Measurements from ENCODE around the gene CASS4.
A peak's percentile ranks its signal among the peaks of the same experiment; 100 is the strongest.
"Not testable (repeated sequence)": the region's sequence is repeated elsewhere in the genome, so short reads cannot be mapped to it uniquely, and the experiment has no call there.

The CASS4 gene

GRCh38 chr20:56392881-56393482 lies 19.1 kb upstream of the CASS4 start:
- peak; percentile 23 for DNase-seq (ENCODE audit: low spot score)

- DNase-seq (ENCODE audit: low spot score), result no peak
Observed at GRCh38 chr20:56393653-56394052, 18.4 kb upstream of the CASS4 start.

- no peak for DNase-seq (ENCODE audit: low spot score)
Observed at GRCh38 chr20:56395166-56395565, 16.9 kb upstream of the CASS4 start.

DNA sequence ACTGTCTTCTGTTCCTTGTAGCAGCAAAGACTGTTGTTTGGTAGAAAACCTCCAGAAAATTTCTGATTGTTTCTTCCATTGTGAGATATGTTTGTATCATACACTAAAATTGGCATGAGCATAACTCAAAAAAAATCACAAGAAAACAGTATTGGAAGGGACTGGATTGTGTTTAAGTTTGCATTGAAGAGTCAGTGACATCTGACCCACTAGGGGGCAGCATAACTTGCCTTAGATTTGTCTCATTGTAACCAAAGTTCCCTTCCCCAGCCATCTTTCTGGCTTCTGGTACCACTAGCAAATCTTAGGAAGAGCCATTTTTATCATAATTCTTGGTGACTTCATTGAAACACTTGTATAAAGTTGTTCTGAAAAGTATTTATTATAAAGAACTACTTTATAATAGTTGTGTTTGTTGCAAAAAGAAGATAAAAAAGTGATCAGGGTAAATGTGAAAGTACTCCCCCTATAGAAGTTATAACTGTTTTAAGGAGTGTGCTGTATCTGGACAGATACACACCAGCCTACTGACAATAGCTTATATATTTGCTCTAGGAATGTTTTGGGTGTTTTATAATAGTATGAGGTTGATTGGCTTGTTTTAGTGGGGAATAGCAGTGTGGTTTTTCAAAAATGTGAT lies 11.9 kb upstream of the CASS4 start:
- peak; percentile 69 for DNase-seq (ENCODE audit: low spot score)

GRCh38 chr20:56403465-56403864 lies 8.6 kb upstream of the CASS4 start:
- no peak for DNase-seq (ENCODE audit: low spot score)

DNA sequence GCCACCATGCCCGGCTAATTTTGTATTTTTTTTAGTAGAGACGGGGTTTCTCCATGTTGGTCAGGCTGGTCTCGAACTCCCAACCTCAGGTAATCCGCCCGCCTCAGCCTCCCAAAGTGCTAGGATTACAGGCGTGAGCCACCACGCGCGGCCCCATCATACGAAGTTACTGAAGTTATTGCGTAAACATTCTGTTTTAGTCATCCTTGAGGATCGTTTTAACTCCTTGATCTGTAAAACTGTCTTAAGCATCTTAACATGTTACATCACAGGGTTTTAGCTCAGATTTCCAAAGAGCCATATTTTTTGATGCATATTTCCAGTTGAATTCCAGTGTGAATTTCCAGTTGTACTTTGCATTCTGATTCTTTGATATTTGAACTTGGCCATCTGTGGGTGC lies 6.7 kb upstream of the CASS4 start:
- not testable (repeated sequence) for DNase-seq (ENCODE audit: low spot score)

DNA sequence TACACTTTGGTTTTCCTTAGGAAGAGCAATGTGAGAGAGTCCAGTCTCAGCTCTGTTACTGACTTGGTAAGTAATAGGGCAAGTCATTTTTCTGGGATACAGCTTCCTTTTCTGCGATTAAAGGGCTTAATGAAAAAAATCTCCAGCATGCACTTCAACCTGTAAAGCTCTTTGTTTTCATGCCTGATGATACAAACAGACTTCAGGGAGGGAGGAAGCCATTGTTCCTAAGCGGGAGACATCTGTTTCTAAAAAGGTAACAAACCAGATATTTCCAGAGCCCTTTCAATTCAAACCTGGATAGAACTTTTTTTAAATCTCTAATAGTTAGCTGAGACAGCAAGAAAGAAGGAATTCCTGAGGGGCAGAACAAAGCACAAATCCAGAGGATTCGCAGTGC lies 5.2 kb upstream of the CASS4 start:
- DNase-seq (ENCODE audit: low spot score), result no peak

- no peak for DNase-seq (ENCODE audit: low spot score)
Observed at GRCh38 chr20:56409521-56409920, 2.5 kb upstream of the CASS4 start.

GRCh38 chr20:56409956-56410355 lies 2.1 kb upstream of the CASS4 start:
- no peak for DNase-seq (ENCODE audit: low spot score)

- not testable (repeated sequence) for DNase-seq (ENCODE audit: low spot score)
Observed at GRCh38 chr20:56411287-56411686, 773 bp upstream of the CASS4 start.

DNA sequence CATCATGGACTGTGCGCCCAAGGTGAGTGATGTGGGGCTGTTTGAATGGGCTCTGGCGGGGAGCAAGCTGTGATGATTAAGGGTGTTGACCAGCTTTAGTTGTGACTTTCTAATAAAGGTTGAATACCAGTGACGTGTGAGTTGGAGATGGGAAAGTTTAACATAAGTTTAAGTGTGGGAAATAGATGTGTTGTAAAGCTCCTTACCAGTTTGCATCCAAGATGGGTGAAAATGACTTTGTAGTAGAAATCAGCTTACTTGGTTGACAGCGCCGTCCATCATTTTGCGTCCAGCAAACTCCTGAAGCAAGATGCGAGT lies 372 bp downstream of the CASS4 start:
- DNase-seq (ENCODE audit: low spot score), result no peak

- no peak for DNase-seq (ENCODE audit: low spot score)
Observed at GRCh38 chr20:56412949-56413348, 889 bp downstream of the CASS4 start.

- DNase-seq (ENCODE audit: low spot score), result peak; percentile 50
Observed at GRCh38 chr20:56414842-56415765, 3.0 kb downstream of the CASS4 start.

DNA sequence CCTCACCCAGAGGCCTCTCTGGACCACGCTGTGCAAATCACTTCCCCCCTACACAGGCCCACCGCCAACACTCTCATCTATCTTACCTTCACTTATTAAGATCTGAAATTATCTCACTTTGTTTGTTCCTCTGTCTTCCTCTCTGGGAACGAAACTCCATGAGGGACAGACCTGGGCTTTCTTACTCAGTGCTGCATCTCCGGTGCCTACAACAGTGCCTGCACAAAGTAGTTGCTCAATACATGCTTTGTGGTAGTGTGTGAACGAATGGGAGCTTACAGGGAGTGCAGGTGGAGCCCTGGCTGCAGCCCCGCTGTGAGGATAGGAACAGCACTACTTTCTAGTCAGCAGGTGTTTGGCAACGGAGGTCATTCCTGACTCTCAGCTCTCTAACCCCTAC lies 5.3 kb downstream of the CASS4 start:
- no peak for DNase-seq (ENCODE audit: low spot score)

GRCh38 chr20:56417911-56418310 lies 5.9 kb downstream of the CASS4 start:
- no peak for DNase-seq (ENCODE audit: low spot score)

GRCh38 chr20:56418385-56418861 lies 6.4 kb downstream of the CASS4 start:
- DNase-seq (ENCODE audit: low spot score), result peak; percentile 35

DNA sequence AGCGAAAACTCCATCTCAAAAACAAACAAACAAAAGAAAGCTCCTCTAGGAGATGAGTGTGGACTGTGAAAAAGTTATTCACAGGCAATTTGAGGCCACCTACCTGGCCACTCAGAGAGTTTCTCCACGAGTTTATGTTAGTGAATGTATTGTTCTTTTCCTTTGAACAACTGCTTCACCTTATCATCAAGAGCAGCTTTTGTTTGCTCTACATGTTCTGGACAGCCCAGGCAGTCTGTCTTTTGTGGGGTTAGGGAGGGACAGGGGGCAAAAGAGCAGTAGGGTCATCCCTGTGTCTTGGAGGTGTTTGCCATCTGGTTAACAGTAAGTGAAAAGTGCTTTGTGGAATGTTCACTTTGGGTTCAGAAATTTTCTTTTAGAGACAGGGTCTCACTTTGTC lies 8.0 kb downstream of the CASS4 start:
- no peak for DNase-seq (ENCODE audit: low spot score)

DNA sequence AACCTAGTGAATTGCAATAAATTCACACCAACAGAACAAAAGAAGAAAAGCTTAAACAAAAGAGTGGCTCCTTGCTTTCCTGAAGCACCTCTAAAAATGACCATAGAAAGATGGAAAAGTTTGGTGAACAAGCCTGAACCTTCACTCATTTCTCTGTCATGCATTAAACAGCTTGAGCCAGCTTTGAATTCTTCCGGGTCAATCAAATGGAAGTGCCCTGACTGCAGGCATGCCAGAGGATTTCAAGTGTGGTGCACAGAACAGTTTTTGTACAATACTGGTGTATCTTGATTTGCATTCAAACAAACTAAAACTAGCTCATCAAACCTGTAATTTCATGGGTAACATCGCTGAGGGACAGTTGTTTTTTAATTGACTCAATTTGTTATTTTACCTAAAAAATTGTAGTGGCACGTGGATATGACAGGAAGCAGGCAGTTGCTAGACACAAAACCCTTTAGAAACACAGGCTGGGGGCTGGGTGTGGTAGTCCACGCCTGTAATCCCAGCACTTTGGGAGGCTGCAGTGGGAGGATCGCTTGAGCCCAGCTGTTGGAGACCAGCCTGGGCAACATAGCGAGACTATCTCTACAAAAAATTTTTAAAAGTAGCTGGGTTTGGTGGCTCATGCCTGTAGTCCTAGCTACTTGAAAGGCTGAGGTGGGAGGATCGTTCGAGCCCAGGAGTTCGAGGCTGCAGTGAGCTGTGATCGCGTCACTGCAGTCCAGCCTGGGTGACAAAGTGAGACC lies 9.1 kb downstream of the CASS4 start:
- DNase-seq (ENCODE audit: low spot score), result no peak

DNA sequence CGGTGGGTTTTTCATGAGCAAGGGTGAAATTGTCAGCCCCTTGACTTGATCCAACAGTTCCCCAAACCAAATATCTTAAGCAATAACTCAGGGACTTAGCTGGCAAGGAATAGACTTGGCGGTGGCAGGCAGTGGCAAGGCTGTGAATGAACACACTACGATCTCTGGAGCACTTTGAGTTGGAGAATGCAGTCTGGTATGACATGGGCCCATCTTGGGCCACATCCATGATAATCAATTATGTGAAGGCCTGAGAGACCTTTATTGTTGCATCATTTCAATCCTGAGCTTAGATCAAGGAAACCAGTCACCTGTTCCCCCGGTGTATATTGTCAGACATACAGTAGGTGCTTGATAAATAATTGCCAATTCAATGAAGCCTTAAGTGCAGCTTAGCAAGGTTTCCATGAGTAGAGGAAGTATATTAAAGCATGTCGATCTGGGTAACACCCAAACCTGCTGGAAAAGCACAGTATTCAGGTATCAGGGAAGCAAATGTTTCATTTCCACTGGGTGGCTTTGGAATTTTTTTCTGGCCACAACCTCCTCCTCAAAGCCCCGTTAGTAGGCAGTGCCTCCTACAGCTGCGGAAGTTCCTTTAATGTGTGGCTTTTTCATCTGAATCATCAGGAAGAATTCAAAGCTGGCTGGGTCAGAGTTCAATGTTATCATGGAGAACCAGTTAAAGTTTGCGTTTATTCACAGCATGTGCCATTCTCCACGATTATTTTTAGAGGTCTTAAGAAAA lies 10.2 kb downstream of the CASS4 start:
- DNase-seq (ENCODE audit: low spot score), result no peak

- DNase-seq (ENCODE audit: low spot score), result no peak
Observed at GRCh38 chr20:56422824-56423189, 10.7 kb downstream of the CASS4 start.

- DNase-seq (ENCODE audit: low spot score), result no peak
Observed at GRCh38 chr20:56423211-56423610, 11.2 kb downstream of the CASS4 start.

DNA sequence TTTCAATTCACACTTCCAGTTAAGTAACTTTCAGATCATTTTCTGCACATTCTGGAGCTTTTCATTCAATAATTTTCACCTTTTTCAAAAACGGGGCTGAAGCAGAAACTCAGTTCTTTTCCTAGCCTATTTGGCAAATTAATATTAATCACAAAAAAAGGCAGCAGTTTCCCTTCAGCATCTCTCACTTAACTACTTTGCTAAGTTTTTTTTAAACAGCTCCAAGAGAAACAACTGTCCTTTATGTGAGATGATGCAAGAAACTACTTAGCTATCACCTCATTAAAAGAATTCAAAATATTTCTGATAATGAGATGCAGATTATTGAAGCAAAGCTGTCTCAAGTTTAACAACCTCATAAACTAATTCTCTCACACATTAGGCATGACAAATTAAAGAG lies 11.8 kb downstream of the CASS4 start:
- no peak for DNase-seq (ENCODE audit: low spot score)

Data from CD4-positive, alpha-beta T cell treated with Interleukin-6 at 100 ng/mL for 8 hours (primary cell).